Caco-2 (cell line): ENCODE data around the gene FAM167B. TPM values are rescaled to one million over a fixed set of nuclear protein-coding genes. Genes with fewer than 3 reads are reported as not detected.
A peak's percentile ranks its signal among the peaks of the same experiment; 100 is the strongest.

Source experiments
- BruUV-seq: library from RNA; stranded (reverse); fragments of 400-500 nt; replicated peaks from 2 replicates; lab custom pipeline; 2021; lab: Mats Ljungman, UMichigan
- CTCF ChIA-PET: fragments of 300-600 bp; sonication (Branson Sonifier 250); formaldehyde crosslinking; loops from one replicate; lab custom pipeline; 2022; ENCODE audit warnings: antibody characterized with exemption; lab: Charles Lee
- POLR2A ChIA-PET: fragments of 300-600 bp; sonication (Branson Sonifier 250); formaldehyde crosslinking; loops from one replicate; lab custom pipeline; 2022; ENCODE audit warnings: antibody characterized with exemption; lab: Charles Lee
- DNase-seq, 2 experiments: peaks; one replicate each; pipeline versions ENCODE4 v3.0.0 to v3.0.0-alpha.2; 2020 to 2022
- H3K27me3 ChIP-seq: replicated peaks from 2 replicates; pipeline ENCODE4 v1.6.0; 2011; ENCODE audit warnings: low read length; ENCODE audit not compliant: control insufficient read depth, insufficient read depth
- H3K36me3 ChIP-seq: 2 replicates; pipeline ENCODE4 v1.5.1; 2011; ENCODE audit warnings: low read length; ENCODE audit not compliant: control insufficient read depth, insufficient read depth
- H3K4me1 ChIP-seq: fragments of 250-450 bp; sonication (Bioruptor Pico); 2 replicates; pipeline ENCODE4 v1.5.1; 2020; ENCODE audit warnings: mild to moderate bottlenecking
- H3K4me3 ChIP-seq: 2 replicates; pipeline ENCODE4 v1.5.1; 2011; ENCODE audit warnings: low read depth, mild to moderate bottlenecking, control low read depth, low read length
- H3K9me3 ChIP-seq: fragments of 250-450 bp; sonication (Bioruptor Pico); 2 replicates; pipeline ENCODE4 v1.5.1; 2020; ENCODE audit warnings: mild to moderate bottlenecking, moderate library complexity
- H3K27ac Mint-ChIP-seq: one replicate; pipeline ENCODE4 v1.8.0; 2022; ENCODE audit warnings: mixed read lengths; ENCODE audit not compliant: unreplicated experiment
- H3K27me3 Mint-ChIP-seq: one replicate; pipeline ENCODE4 v1.8.0; 2022; ENCODE audit warnings: mixed read lengths; ENCODE audit not compliant: insufficient read depth, unreplicated experiment
- H3K36me3 Mint-ChIP-seq: one replicate; pipeline ENCODE4 v1.8.0; 2022; ENCODE audit warnings: mild to moderate bottlenecking, mixed read lengths; ENCODE audit not compliant: insufficient read depth, unreplicated experiment
- H3K4me1 Mint-ChIP-seq: one replicate; pipeline ENCODE4 v1.8.0; 2022; ENCODE audit warnings: low read depth, mixed read lengths; ENCODE audit not compliant: unreplicated experiment
- H3K4me3 Mint-ChIP-seq: one replicate; pipeline ENCODE4 v1.8.0; 2022; ENCODE audit warnings: mild to moderate bottlenecking, moderate library complexity, mixed read lengths; ENCODE audit not compliant: unreplicated experiment
- H3K9me3 Mint-ChIP-seq: one replicate; pipeline ENCODE4 v1.8.0; 2022; ENCODE audit warnings: mixed read lengths; ENCODE audit not compliant: unreplicated experiment
- CTCF ChIP-seq, 2 experiments: fragments of 200-600 bp in 1 of 2; IDR thresholded peaks; 1 replicate in 1 of 2; 2 replicates in 1 of 2; pipeline versions ENCODE4 v1.5.1 to v1.8.0; 2011 to 2022; ENCODE audit warnings: antibody characterized with exemption in 1 of 2, control low read depth in 1 of 2, inconsistent platforms in 1 of 2, low read depth in 1 of 2, low read length in 1 of 2, mild to moderate bottlenecking in 1 of 2, moderate library complexity in 1 of 2; ENCODE audit not compliant: insufficient read depth in 1 of 2, severe bottlenecking in 1 of 2, unreplicated experiment in 1 of 2
- intact Hi-C: fragments of 100-400 bp; cut with micrococcal nuclease; formaldehyde crosslinking; loops from one replicate; pipeline ENCODE4 v1.10.0; 2022; ENCODE audit not compliant: unreplicated experiment
- total RNA-seq: library from RNA; stranded (reverse); gene quantifications from 2 replicates; pipeline ENCODE4 v1.2.3, GENCODE V29; 2022

FAM167B gene
- total RNA-seq, 1 experiment from 2014 or later = 0.34 TPM

DNA sequence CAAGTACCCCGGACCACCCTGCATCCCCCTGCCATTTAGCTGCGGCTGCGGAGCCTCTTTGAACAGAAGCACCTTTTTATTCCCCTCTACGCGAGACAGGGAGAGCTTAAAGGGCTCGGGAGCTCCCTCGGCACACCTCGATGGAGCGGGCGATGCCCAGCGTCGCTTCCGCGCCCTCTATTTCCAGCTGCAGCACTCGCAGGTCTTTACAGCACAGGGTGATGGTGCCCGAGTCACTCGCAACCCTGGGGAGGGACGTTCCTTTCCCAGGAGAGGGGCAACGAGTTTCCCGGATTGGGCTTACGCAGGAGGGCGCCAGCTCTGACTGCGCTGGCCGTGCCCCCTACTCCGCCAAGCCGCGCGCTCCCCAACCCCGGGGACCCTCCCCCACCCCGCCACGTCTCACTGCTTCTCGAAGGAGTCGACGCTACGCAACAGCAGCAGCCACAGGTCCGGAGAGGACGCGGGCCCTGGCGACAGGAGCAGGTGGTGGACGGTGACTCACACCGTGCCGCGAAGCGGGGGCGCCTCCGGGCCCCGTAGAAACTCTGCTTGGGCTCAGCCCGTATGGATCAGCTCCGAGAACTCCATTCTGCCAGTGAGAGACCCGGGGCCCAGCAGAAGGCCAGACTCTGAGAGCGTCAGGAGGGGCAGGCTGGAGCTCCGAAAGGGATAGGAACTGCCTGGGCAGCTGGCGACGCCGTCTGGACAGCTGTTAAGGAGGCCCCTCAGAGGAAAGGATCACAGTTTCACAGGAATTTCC lies 5.8 kb upstream of the FAM167B start:
- H3K9me3 Mint-ChIP-seq = no peaks in the 10 kb centered on the region
- peak overlapping the region; percentile 79 for H3K4me3 Mint-ChIP-seq
- H3K9me3 ChIP-seq = no peaks in the 10 kb centered on the region
- intact Hi-C loops = loop anchor here (5.0 kb wide), 1 partner anchor 81 kb away; no protein-coding TSS in a partner anchor
- H3K27ac Mint-ChIP-seq = peak overlapping the region; percentile 83
- TSS peak; percentile 24 for BruUV-seq
- H3K27me3 ChIP-seq = no peaks in the 10 kb centered on the region
- no peaks in the 10 kb centered on the region for H3K36me3 ChIP-seq
- H3K4me1 ChIP-seq = no peaks in the 10 kb centered on the region
- ChIA-PET POLR2A (interaction anchor here (0.7 to 1.0 kb wide), 4 partner anchors 25 to 426 kb away, joined by 3 to 5 read pairs (median 4); partner anchors contain the start of genes MARCKSL1, SPOCD1 and TXLNA), CTCF (interaction anchor here (0.5 to 2.4 kb wide), 6 partner anchors 14 to 143 kb away, joined by 3 to 11 read pairs (median 6); partner anchors contain the start of gene HDAC1)
- H3K27me3 Mint-ChIP-seq = no peaks in the 10 kb centered on the region
- TF ChIP-seq CTCF (IDR thresholded peaks at IDR 0.05; ENCODE audit: insufficient read depth in 1 of 2, low read depth in 1 of 2, low read length in 1 of 2, severe bottlenecking in 1 of 2, unreplicated experiment in 1 of 2) = no peak
- peak; percentile 59 to 63 for DNase-seq
- no peaks in the 10 kb centered on the region for H3K4me1 Mint-ChIP-seq
- no peaks in the 10 kb centered on the region for H3K36me3 Mint-ChIP-seq
- H3K4me3 ChIP-seq = peak overlapping the region; percentile 56

- Mint-ChIP-seq H3K4me1 (no peaks in the 10 kb centered on the region), H3K27ac (no peak overlapping the region), H3K36me3 (no peaks in the 10 kb centered on the region), H3K9me3 (no peaks in the 10 kb centered on the region), H3K4me3 (peak overlapping the region; percentile 79), H3K27me3 (no peaks in the 10 kb centered on the region)
- DNase-seq = no peak
- CTCF ChIA-PET = interaction anchor here (0.6 to 2.4 kb wide), 2 partner anchors 26 to 278 kb away, joined by 3 to 11 read pairs; no protein-coding TSS in a partner anchor
- Histone ChIP-seq H3K9me3 (no peaks in the 10 kb centered on the region), H3K27me3 (no peaks in the 10 kb centered on the region), H3K4me3 (no peak overlapping the region), H3K36me3 (no peaks in the 10 kb centered on the region), H3K4me1 (no peaks in the 10 kb centered on the region)
- intact Hi-C loops = loop anchor here (5.0 kb wide), 1 partner anchor 80 kb away; no protein-coding TSS in a partner anchor
- BruUV-seq = no TSS peak
- POLR2A ChIA-PET = no interaction called here
- no peak for TF ChIP-seq CTCF (IDR thresholded peaks at IDR 0.05; ENCODE audit: insufficient read depth in 1 of 2, low read depth in 1 of 2, low read length in 1 of 2, severe bottlenecking in 1 of 2, unreplicated experiment in 1 of 2)
Measured at GRCh38 chr1:32242341-32242851, 4.6 kb upstream of the FAM167B start.

DNA sequence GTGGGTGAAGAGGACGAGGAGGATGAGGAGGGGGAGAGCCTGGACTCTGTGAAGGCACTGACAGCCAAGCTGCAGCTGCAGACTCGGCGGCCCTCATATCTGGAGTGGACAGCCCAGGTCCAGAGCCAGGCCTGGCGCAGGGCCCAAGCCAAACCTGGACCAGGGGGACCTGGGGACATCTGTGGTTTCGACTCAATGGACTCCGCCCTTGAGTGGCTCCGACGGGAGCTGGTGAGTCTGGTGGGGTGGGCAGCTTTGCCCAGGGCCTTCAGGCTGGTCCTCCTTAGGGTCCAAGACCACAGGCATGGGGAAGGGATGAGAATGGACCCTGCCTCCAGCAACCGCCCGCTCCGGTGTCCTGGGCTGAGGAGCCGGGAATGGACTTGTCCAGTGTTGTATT lies 430 bp downstream of the FAM167B start:
- no peaks in the 10 kb centered on the region for H3K27me3 ChIP-seq
- Mint-ChIP-seq H3K27me3 (no peaks in the 10 kb centered on the region), H3K9me3 (no peaks in the 10 kb centered on the region), H3K36me3 (no peaks in the 10 kb centered on the region), H3K4me1 (no peaks in the 10 kb centered on the region), H3K27ac (no peak overlapping the region), H3K4me3 (no peak overlapping the region)
- no peak for TF ChIP-seq CTCF (IDR thresholded peaks at IDR 0.05; ENCODE audit: insufficient read depth in 1 of 2, low read depth in 1 of 2, low read length in 1 of 2, severe bottlenecking in 1 of 2, unreplicated experiment in 1 of 2)
- intact Hi-C loops = no loop called here
- ChIA-PET CTCF (no interaction called here), POLR2A (no interaction called here)
- no peak for DNase-seq
- no peak overlapping the region for H3K4me3 ChIP-seq
- no peaks in the 10 kb centered on the region for H3K36me3 ChIP-seq
- H3K4me1 ChIP-seq = no peaks in the 10 kb centered on the region
- H3K9me3 ChIP-seq = no peaks in the 10 kb centered on the region
- BruUV-seq = no TSS peak
